Activated naive CD4-positive, alpha-beta T cell treated with anti-CD3 and anti-CD28 coated beads for 36 hours (primary cell): ENCODE data around the gene PSMD14. TPM values are rescaled to one million over a fixed set of nuclear protein-coding genes. Genes with fewer than 3 reads are reported as not detected.
A peak's percentile ranks its signal among the peaks of the same experiment; 100 is the strongest.

Source experiments
- CTCF ChIA-PET: fragments of 350-600 bp; sonication (Branson Sonifier 250); formaldehyde crosslinking; loops from one replicate; lab custom pipeline; 2021; ENCODE audit warnings: antibody characterized with exemption; lab: Charles Lee
- DNase-seq: peaks from one replicate; pipeline ENCODE4 v3.0.0-alpha.2; 2020
- H3K27ac Mint-ChIP-seq: one replicate; pipeline ENCODE4 v1.8.0; 2021; ENCODE audit warnings: mild to moderate bottlenecking, mixed read lengths
- H3K27me3 Mint-ChIP-seq: one replicate; pipeline ENCODE4 v1.8.0; 2021; ENCODE audit warnings: low read depth, mixed read lengths
- H3K36me3 Mint-ChIP-seq: one replicate; pipeline ENCODE4 v1.8.0; 2021; ENCODE audit warnings: low read depth, mixed read lengths
- H3K4me1 Mint-ChIP-seq: one replicate; pipeline ENCODE4 v1.8.0; 2021; ENCODE audit warnings: low read depth, mixed read lengths
- H3K4me3 Mint-ChIP-seq: one replicate; pipeline ENCODE4 v1.8.0; 2021; ENCODE audit warnings: mild to moderate bottlenecking, moderate library complexity, mixed read lengths
- H3K9me3 Mint-ChIP-seq: one replicate; pipeline ENCODE4 v1.8.0; 2021; ENCODE audit warnings: mixed read lengths
- intact Hi-C: fragments of 100-400 bp; cut with micrococcal nuclease; formaldehyde crosslinking; loops from one replicate; pipeline ENCODE4 v1.15.1; 2023
- total RNA-seq, 2 experiments: library from RNA; stranded (reverse); gene quantifications; one replicate each; pipeline ENCODE4 v1.2.3, GENCODE V29; 2021

Gene PSMD14
- total RNA-seq, 2 experiments from 2014 or later, result 76.2 to 79.4 TPM

DNA sequence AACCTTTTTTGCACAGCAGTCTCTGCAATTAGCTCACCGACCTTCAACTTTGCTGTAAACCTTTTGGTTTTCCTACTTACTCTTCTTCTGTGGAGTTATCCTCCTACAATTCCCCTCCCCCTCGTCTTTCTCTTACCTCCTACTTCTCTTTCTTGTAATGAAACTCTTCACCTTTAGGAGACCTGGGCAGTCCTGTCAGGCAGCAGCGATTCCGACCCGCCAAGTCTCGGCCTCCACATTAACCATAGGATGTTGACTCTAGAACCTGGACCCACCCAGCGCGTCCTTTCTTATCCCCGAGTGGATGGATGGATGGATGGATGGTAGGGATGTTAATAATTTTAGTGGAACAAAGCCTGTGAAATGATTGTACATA, 116.2 kb downstream of the PSMD14 start:
- DNase-seq, result no peak
- Mint-ChIP-seq H3K4me1 (peaks cover 30% of the 10 kb centered on the region), H3K4me3 (peak overlapping the region; percentile 50), H3K36me3 (no peaks in the 10 kb centered on the region), H3K27ac (no peak overlapping the region), H3K27me3 (peaks cover 80% of the 10 kb centered on the region), H3K9me3 (peaks cover 2% of the 10 kb centered on the region)
- intact Hi-C loops, result loop anchor here (2.0 to 10.0 kb wide), 3 partner anchors 202 to 920 kb away; partner anchors contain the start of gene GCA
- CTCF ChIA-PET, result interaction anchor here (0.9 kb wide), 1 partner anchor 163 kb away, joined by 3 read pairs; no protein-coding TSS in a partner anchor

GRCh38 chr2:161424891-161425727, 116.9 kb downstream of the PSMD14 start:
- DNase-seq, result no peak
- Mint-ChIP-seq H3K4me1 (peaks cover 29% of the 10 kb centered on the region), H3K36me3 (no peaks in the 10 kb centered on the region), H3K27me3 (peaks cover 77% of the 10 kb centered on the region), H3K27ac (no peak overlapping the region), H3K4me3 (peak overlapping the region; percentile 50), H3K9me3 (peaks cover 2% of the 10 kb centered on the region)
- intact Hi-C loops, result loop anchor here (1.0 to 10.0 kb wide), 4 partner anchors 10 to 920 kb away; partner anchors contain the start of gene GCA
- CTCF ChIA-PET, result interaction anchor here (0.7 to 1.1 kb wide), 4 partner anchors 7 to 162 kb away, joined by 3 read pairs; no protein-coding TSS in a partner anchor

DNA sequence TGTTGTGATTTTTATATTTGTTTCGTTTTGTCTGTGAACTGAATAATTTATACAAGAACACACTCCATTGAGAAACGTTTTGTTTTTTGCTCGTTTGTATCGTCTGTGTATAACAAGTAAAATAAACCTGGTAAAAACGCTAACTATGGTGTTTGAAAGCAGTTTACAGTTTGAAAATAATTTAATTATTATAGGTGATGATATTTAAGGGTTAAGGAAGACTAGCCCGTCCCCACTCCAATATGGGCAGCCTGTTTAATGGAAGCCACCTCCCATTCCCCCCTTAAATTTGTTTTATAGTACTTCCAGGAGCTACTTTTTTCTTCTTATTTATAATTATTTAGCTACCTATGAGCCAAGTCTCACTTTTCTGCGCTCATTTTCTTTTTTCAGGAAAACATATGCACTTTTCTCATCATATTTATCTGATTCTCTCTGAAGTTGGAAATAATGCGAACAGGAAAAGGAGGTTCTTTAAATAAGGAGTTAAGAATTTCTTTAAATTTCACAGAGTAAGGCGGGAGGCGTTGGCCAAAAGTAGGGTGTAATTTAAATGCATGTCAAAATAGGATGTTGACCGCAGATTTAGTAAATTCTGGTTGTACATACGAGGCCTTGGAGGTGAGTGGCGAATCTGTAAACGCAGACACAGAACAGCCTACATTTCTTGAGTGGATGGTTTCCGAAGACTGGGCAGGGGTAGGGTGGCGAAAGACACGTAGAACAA, 117.7 kb downstream of the PSMD14 start:
- Mint-ChIP-seq H3K27me3 (peaks cover 78% of the 10 kb centered on the region), H3K9me3 (peaks cover 2% of the 10 kb centered on the region), H3K36me3 (no peaks in the 10 kb centered on the region), H3K27ac (no peak overlapping the region), H3K4me1 (peaks cover 29% of the 10 kb centered on the region), H3K4me3 (no peak overlapping the region)
- intact Hi-C loops, result loop anchor here (1.0 to 10.0 kb wide), 3 partner anchors 11 to 919 kb away; partner anchors contain the start of gene GCA
- DNase-seq, result no peak
- CTCF ChIA-PET, result interaction anchor here (0.7 to 1.1 kb wide), 3 partner anchors 8 to 152 kb away, joined by 3 read pairs; no protein-coding TSS in a partner anchor

DNA sequence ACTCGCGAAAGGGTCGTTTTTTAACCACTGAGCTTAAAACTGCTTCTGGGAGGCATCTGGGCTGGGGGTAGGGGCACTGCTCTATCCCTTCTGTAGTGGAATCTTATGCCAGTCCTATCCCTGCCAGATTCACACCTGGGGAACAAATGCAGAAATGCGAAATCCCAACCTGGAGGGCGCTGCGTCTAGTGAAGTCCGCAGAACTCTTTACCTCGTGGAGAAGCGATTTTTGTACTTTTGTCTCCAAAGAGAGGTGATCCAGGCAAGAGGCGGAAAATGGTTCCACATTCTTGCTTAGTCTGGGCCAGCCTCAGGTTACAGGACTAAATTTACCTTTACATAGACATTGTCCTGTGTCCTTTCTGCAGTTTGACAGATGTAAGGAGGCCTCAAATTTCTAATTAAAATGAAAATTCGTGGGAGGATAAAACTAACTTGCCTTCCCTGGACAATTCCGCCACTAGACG, 118.3 kb downstream of the PSMD14 start:
- no peak for DNase-seq
- no peak overlapping the region for H3K27ac Mint-ChIP-seq
- CTCF ChIA-PET, result interaction anchor here (0.8 to 1.1 kb wide), 2 partner anchors 9 to 153 kb away, joined by 3 read pairs; no protein-coding TSS in a partner anchor

DNA sequence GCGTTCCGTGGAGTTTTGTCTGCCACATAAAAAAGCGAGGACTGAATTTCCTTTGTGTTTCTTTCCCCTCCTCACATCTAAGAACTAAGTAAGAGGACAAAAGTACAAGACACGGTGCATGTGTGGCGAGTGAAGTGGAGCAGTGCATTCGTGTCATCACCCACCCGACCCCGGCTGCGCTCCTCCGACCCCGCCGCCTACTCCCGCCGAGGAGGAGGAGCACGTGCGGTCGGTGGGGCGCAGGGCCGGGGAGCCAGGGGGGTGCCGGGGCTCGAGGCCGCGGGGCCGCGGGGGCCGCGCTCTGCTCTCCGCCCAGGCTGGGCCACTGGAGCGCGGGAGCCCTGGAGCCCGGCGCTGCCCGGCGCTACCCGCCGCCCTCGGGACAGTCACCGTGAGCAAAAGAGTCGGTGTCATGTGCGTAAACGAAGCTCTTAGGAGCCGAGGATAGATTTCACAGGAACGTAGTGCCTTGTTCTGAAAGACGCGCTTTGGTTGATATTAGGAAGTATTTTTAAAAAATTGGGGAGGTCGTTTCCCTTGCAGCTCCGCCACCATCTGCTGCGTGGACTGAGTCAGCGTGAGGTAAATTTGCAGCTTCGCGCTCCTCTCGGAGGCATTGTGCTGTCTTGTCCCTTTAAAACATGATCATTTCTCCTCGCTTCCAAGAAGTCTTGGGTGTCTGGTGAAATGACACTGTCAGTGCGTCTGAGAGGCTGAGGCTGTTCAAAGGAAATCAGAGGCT, 118.9 kb downstream of the PSMD14 start:
- H3K4me3 Mint-ChIP-seq, result peak overlapping the region; percentile 56
- intact Hi-C loops, result loop anchor here (10.0 kb wide), 1 partner anchor 918 kb away; the partner anchor contains the start of gene GCA

More for the DNA sequence above, 118.3 kb downstream of the PSMD14 start:
- peaks cover 29% of the 10 kb centered on the region for H3K4me1 Mint-ChIP-seq
- H3K36me3 Mint-ChIP-seq, result no peaks in the 10 kb centered on the region
- intact Hi-C loops, result loop anchor here (10.0 kb wide), 1 partner anchor 918 kb away; the partner anchor contains the start of gene GCA
- H3K4me3 Mint-ChIP-seq, result peak overlapping the region; percentile 37
- H3K9me3 Mint-ChIP-seq, result peaks cover 2% of the 10 kb centered on the region
- H3K27me3 Mint-ChIP-seq, result peaks cover 75% of the 10 kb centered on the region

GRCh38 chr2:161427664-161428587, 119.7 kb downstream of the PSMD14 start:
- Mint-ChIP-seq H3K4me1 (peaks cover 23% of the 10 kb centered on the region), H3K27me3 (peaks cover 71% of the 10 kb centered on the region), H3K4me3 (peak overlapping the region; percentile 56), H3K27ac (peak overlapping the region; percentile 31), H3K9me3 (peaks cover 2% of the 10 kb centered on the region), H3K36me3 (no peaks in the 10 kb centered on the region)
- CTCF ChIA-PET, result interaction anchor here (0.8 kb wide), 1 partner anchor 12 kb away, joined by 3 read pairs; the partner anchor contains the start of gene TBR1
- DNase-seq, result no peak
- intact Hi-C loops, result loop anchor here (10.0 kb wide), 1 partner anchor 917 kb away; the partner anchor contains the start of gene GCA

More for the DNA sequence above, 118.9 kb downstream of the PSMD14 start:
- CTCF ChIA-PET, result interaction anchor here (0.8 kb wide), 1 partner anchor 11 kb away, joined by 3 read pairs; the partner anchor contains the start of gene TBR1
- Mint-ChIP-seq H3K4me1 (peaks cover 29% of the 10 kb centered on the region), H3K36me3 (no peaks in the 10 kb centered on the region), H3K27me3 (peaks cover 76% of the 10 kb centered on the region), H3K27ac (peak overlapping the region; percentile 31), H3K9me3 (peaks cover 2% of the 10 kb centered on the region)
- peak; percentile 29 for DNase-seq

DNA sequence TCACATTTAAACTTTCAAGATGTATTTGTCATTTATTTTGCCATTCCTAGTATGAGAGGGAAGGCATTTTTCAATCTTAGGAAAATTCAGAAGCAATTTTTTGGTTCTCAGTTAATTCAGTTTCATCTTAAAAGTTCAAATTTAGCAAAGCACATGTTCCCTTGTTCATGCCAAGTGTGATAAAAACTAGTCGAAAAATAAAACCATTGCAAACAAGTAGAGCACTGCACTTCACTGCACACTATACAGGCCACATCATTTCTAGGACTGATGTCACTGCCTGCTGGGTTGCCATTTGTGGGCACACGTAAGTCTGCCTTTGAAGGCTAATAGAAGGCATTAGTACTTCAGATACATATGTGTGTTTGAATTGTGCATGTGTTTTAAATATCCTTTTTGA, 122.2 kb downstream of the PSMD14 start:
- CTCF ChIA-PET, result no interaction called here

GRCh38 chr2:161432107-161432506, 123.9 kb downstream of the PSMD14 start:
- Mint-ChIP-seq H3K27ac (no peak overlapping the region), H3K4me3 (no peak overlapping the region), H3K36me3 (no peaks in the 10 kb centered on the region), H3K27me3 (peaks cover 60% of the 10 kb centered on the region), H3K9me3 (peaks cover 2% of the 10 kb centered on the region), H3K4me1 (peaks cover 7% of the 10 kb centered on the region)
- intact Hi-C loops, result loop anchor here (5.0 kb wide), 1 partner anchor 90 kb away; no protein-coding TSS in a partner anchor
- DNase-seq, result no peak
- CTCF ChIA-PET, result no interaction called here

More for the DNA sequence above, 122.2 kb downstream of the PSMD14 start:
- Mint-ChIP-seq H3K27me3 (peaks cover 65% of the 10 kb centered on the region), H3K4me3 (no peak overlapping the region), H3K4me1 (peaks cover 13% of the 10 kb centered on the region), H3K27ac (no peak overlapping the region), H3K36me3 (no peaks in the 10 kb centered on the region), H3K9me3 (peaks cover 2% of the 10 kb centered on the region)
- no peak for DNase-seq
- intact Hi-C loops, result loop anchor here (5.0 kb wide), 1 partner anchor 92 kb away; no protein-coding TSS in a partner anchor

- Mint-ChIP-seq H3K4me3 (no peak overlapping the region), H3K27me3 (peaks cover 46% of the 10 kb centered on the region), H3K4me1 (no peaks in the 10 kb centered on the region), H3K27ac (no peak overlapping the region), H3K36me3 (no peaks in the 10 kb centered on the region), H3K9me3 (no peaks in the 10 kb centered on the region)
- DNase-seq, result no peak
- CTCF ChIA-PET, result no interaction called here
- intact Hi-C loops, result loop anchor here (5.0 kb wide), 1 partner anchor 88 kb away; no protein-coding TSS in a partner anchor
These were observed 125.9 kb downstream of the PSMD14 start for GRCh38 chr2:161434118-161434517.

DNA sequence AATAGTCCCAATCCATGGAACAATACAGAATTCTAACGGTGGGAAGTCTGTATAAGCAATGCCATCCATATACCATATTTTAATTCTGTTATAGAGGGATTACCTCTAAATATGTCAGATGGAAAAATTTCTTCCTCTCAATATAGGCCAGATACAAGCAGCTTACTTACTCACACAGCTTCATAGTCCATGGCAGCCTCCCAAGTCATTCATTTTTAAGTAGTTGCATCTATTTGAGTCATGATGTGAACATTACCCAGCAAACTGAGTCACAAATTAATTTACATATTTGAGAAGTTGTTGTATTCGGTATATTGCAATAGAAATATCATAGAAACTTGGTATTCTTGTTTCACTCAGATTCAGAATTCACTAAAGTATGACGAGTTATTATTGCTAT, 128.2 kb downstream of the PSMD14 start:
- peaks cover 40% of the 10 kb centered on the region for H3K27me3 Mint-ChIP-seq
- CTCF ChIA-PET, result interaction anchor here (1.2 kb wide), 1 partner anchor 8 kb away, joined by 3 read pairs; no protein-coding TSS in a partner anchor

More for the DNA sequence above, 128.2 kb downstream of the PSMD14 start:
- Mint-ChIP-seq H3K4me3 (no peak overlapping the region), H3K36me3 (no peaks in the 10 kb centered on the region), H3K4me1 (no peaks in the 10 kb centered on the region), H3K27ac (no peak overlapping the region), H3K9me3 (no peaks in the 10 kb centered on the region)
- no peak for DNase-seq
- intact Hi-C loops, result no loop called here
